OCI-LY1 (cell line): ENCODE data around the gene ESRRA.
A peak's percentile ranks its signal among the peaks of the same experiment; 100 is the strongest.

ENCODE experiments used
- EZH2 ChIP-seq: fragments of 200-600 bp; sonication (generic), shearing (Covaris generic); IDR thresholded peaks from 2 replicates; pipeline ENCODE4 v1.8.0; 2017; ENCODE audit warnings: borderline replicate concordance, mixed run types, mild to moderate bottlenecking, antibody characterized with exemption, low read length, moderate library complexity, mixed read lengths
- TF ChIP-seq, protein P1 (sequence below): fragments of 200-600 bp; sonication (generic), shearing (Covaris generic); IDR thresholded peaks from 2 replicates; pipeline ENCODE4 v1.5.1; 2017; ENCODE audit warnings: mild to moderate bottlenecking, antibody characterized with exemption, low read length, moderate library complexity, mixed read lengths

DNA sequence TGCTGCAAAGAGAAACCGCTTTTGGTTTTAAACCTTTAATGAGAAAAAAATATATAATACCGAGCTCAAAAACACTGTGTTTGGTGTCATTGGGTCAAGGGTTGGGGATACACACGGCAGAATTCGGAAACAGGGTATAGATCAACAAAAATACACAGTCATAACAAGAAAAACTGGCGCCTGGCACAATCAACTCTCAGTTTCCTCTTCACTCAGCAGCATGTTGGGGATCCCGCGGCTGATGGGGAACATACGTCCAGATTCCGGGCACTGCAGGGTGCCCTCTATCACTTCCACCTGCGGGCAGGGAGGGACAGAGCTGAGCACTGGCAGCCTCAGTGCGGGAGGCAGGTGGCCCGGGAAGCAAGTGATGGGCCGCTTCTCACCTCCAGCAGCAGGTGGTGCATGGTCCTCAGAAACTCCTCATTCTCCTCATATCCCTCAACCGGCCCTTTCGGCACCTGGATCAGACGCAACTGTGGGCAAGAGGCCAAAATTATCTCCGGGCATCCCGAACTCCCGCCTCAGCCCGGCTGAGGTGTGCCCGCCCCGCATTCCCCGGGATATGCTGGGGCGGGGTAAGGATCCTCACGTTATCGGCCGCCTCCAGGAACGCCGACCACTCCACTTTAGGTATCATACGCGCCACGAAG lies 11.5 kb downstream of the ESRRA start:
- TF ChIP-seq, protein P1, sequence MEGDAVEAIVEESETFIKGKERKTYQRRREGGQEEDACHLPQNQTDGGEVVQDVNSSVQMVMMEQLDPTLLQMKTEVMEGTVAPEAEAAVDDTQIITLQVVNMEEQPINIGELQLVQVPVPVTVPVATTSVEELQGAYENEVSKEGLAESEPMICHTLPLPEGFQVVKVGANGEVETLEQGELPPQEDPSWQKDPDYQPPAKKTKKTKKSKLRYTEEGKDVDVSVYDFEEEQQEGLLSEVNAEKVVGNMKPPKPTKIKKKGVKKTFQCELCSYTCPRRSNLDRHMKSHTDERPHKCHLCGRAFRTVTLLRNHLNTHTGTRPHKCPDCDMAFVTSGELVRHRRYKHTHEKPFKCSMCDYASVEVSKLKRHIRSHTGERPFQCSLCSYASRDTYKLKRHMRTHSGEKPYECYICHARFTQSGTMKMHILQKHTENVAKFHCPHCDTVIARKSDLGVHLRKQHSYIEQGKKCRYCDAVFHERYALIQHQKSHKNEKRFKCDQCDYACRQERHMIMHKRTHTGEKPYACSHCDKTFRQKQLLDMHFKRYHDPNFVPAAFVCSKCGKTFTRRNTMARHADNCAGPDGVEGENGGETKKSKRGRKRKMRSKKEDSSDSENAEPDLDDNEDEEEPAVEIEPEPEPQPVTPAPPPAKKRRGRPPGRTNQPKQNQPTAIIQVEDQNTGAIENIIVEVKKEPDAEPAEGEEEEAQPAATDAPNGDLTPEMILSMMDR = peak; percentile 28; the same call in 1 of the 2 replicates
- TF ChIP-seq EZH2 = no peak
